GM21526 (cell line): ENCODE measurements around the gene GBP4.
A peak's percentile ranks its signal among the peaks of the same experiment; 100 is the strongest.
"Not testable (repeated sequence)": the region's sequence is repeated elsewhere in the genome, so short reads cannot be mapped to it uniquely, and the experiment has no call there.

Source experiments
- ATAC-seq: cut with Tn5 transposase; IDR thresholded peaks from one replicate; pipeline ENCODE4 v1.9.1; 2021; ENCODE audit warnings: moderate library complexity; ENCODE audit not compliant: unreplicated experiment, low FRiP score

Gene GBP4, protein sequence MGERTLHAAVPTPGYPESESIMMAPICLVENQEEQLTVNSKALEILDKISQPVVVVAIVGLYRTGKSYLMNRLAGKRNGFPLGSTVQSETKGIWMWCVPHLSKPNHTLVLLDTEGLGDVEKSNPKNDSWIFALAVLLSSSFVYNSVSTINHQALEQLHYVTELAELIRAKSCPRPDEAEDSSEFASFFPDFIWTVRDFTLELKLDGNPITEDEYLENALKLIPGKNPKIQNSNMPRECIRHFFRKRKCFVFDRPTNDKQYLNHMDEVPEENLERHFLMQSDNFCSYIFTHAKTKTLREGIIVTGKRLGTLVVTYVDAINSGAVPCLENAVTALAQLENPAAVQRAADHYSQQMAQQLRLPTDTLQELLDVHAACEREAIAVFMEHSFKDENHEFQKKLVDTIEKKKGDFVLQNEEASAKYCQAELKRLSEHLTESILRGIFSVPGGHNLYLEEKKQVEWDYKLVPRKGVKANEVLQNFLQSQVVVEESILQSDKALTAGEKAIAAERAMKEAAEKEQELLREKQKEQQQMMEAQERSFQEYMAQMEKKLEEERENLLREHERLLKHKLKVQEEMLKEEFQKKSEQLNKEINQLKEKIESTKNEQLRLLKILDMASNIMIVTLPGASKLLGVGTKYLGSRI

GRCh38 chr1:89198491-89199072 lies at the start of gene GBP4:
TSS of gene GBP4 (minus strand) at chr1:89198942. CDS start at chr1:89198834, 108 bp downstream.
- ATAC-seq = peak; percentile 47

DNA sequence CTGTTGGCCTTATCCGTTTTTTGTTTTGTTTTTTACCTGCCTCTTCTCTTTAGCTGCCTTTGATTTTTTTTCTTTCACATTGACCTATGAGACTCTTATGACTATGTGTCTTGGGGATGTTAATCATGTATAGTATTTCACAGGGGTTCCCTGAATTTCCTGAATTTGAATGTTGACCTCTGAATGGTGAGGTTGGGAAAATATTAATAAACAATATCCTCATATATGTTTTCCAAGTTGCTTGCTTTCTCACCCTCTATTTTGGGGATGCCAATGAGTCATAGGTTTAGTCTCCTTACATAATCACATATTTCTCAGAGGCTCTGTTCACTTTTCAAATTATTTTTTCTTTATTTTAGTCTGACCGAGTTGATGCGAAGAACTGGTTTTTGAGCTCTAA lies 44.3 kb upstream of the GBP4 start:
- no peak for ATAC-seq

GRCh38 chr1:89221341-89221740 lies 22.6 kb upstream of the GBP4 start:
- no peak for ATAC-seq

GRCh38 chr1:89219851-89220250 lies 21.1 kb upstream of the GBP4 start:
- not testable (repeated sequence) for ATAC-seq

DNA sequence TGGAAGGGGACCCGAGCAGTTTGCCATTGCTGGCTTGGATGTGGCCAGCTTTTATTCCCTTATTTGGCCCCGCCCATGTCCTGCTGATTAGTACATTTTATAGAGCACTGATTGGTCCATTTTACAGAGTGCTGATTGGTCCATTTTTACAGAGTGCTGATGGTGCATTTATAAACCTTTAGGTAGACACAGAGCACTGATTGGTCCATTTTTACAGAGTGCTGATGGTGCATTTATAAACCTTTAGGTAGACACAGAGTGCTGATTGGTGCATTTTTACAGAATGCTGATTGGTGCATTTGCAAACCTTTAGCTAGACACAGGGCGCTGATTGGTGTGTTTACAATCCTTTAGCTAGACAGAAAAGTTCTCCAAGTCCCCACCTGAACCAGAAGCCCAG lies 20.2 kb upstream of the GBP4 start:
- ATAC-seq = not testable (repeated sequence)

DNA sequence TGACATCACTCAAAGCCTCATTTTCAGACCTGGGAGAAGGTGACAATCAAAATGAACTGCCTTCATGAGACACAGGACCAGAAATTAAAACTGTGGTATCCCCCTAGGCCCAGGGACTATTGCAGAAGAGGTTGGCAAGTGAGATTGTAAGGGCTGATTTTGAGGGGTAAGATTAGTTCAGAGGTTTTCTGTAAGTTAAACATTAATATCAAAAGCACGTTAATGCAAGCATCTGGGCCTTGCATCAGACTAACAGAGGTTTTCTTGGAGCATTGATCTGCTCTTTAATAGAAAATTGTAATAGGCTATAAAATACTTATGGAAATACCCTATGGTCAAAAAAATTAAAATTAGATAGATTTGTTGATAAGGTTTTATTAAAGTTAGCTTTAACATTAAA lies 14.6 kb upstream of the GBP4 start:
- ATAC-seq = no peak

DNA sequence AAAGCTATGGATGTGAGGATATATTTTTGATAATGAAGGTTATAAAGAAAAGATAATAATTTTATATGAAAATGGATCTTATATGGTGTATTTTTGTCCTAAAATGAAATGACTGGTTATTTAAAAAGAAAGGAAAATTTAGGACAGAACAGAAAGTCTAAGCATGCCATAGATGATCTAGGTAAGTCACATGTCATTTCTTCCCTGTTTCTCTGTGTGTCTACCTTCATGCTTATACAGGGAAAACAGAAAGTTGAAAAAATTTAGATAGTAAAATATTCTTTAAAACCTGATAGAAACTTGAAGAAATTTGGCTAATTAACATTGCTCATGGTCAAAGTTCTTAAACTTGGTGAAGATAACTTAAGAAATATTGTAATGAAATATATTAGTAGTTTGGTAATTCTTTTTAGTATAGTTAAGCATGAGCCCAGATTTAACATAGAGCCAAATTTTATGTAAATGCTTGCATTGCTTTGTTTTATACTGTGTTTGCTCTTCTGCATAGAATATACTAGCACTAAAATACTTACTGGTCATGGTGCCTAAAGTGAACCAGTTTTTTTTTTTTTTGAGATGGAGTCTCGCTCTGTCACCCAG lies 12.4 kb upstream of the GBP4 start:
- no peak for ATAC-seq

DNA sequence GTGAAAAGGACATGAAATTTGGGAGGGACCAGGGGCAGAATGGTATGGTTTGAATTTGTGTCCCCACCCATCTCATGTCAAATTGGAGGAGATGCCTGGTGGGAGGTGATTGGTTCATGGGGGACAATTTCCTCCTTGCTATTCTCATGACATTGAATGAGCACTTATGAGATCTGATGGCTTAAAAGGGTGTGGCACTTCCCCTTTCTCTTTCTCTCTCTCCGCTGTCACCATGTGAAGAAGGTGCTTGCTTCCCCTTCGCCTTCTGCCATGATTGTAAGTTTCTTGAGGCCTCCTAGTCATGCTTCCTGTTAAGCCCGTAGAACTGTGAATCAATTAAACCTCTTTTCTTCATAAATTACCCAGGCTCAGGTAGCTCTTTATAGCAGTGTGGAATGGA lies 7.6 kb upstream of the GBP4 start:
- no peak for ATAC-seq

DNA sequence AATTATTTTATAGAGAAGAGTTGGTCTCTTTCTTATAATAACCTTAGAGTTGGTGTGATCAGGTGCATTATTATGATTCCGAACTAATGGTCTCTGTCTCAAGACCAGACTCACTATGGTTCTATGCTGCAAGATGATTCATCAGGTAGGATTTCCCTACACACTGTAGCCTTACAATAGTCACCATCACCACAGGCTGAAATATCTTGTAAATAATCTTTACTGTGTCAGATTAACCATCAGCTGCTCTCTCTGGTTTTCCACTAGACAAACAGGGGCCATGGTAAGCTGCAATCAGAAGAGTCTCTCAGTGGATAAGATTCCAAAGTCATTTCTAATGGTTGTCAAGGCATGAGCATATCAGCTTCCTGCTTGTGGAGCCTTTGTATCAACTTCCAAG lies 4.4 kb upstream of the GBP4 start:
- ATAC-seq = no peak

DNA sequence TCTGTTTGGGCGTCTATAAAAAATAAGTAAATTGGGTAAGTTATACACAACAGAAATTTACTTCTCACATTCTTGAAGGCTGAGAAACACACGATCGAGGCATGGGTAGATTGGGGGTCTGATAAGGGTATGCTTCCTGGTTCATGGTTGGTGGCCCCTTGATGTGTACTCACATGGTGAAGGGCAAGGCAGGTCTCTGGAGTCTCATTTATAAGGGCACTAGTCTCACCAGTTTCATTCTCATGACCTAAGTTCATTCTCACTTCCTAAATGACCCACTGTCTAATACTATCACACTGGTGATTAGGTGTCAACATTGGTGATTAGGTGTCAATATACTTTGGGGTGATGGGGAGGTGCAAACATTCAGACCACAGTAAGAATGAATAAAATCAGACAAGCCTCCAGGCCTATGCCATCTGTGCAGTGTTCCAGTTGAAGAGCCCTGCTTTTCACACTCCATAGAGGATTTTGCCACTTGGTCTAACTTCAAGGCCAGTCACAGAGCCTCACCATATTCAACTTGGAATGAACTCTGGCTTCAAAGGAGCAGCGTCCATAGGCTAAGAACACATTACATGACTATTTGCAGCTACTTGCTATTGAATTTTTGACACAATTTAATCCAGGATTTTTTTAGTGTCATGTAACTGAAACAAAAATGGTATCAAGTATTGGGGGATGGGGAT lies 2.5 kb upstream of the GBP4 start:
- ATAC-seq = peak; percentile 77

DNA sequence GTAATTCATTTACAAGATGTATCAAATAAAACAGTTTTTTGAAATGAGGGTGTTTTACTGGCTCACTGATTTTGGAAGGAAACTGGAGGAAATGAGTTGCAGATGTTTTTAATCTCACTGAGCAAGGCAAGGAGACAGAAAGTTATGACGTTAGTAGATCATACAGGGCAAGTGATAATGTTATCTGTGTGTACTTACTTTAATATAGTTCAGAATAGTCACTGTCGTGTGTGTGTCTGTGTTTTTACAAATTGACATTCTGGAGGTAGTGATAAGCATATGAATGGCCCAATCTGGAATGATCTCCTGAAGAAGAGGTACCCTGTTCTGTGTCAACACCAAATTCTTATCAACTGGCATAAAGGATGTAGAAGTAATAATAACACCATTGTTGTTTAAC lies 1.9 kb upstream of the GBP4 start:
- no peak for ATAC-seq

GRCh38 chr1:89199525-89200031 lies 836 bp upstream of the GBP4 start:
- ATAC-seq = no peak

DNA sequence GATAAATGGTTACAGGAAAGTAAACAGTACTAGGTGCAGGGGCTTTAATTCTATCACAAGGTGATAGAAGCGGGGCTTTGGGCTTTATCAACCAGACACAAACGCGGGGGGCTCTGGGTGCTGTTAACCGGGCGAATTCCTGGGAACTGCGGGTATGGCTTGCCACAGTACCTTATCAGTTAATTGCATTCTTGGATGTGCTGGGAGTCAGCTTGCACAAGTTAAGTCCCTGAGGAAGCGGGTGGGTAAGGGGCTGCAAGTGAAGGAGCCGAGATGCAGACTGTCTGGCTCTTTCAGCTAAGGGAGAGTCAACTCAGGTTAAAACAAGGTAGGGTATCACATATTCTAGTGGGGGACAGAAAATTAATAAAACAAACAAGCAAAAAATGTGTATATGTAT lies 661 bp downstream of the GBP4 start:
- no peak for ATAC-seq

DNA sequence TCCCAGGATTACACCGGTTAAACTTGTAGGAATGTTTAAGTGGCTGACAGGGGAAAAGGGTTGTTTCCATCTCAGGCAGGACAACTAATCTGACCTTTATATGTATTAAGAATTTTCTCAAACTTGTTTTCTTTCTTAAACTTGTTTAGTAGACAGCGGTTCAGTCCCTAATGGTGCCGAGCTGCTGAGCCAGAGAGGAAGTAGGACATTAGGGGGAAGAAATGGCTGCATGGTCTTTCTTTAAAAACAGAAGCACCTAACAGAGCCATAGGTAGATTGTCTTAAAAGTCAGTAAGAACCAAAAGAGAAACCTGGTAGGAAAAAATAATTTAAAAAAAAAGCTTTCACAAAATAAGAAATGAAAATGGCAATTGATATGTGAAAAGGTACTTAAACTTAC lies 3.3 kb downstream of the GBP4 start:
- no peak for ATAC-seq

- ATAC-seq = no peak
Measured at GRCh38 chr1:89191314-89191713, 7.4 kb downstream of the GBP4 start.

- ATAC-seq = no peak
Measured at GRCh38 chr1:89190017-89190416, 8.7 kb downstream of the GBP4 start.

- no peak for ATAC-seq
Measured at GRCh38 chr1:89179343-89179742, 19.4 kb downstream of the GBP4 start.

GRCh38 chr1:89176971-89177370 lies 21.8 kb downstream of the GBP4 start:
- no peak for ATAC-seq

DNA sequence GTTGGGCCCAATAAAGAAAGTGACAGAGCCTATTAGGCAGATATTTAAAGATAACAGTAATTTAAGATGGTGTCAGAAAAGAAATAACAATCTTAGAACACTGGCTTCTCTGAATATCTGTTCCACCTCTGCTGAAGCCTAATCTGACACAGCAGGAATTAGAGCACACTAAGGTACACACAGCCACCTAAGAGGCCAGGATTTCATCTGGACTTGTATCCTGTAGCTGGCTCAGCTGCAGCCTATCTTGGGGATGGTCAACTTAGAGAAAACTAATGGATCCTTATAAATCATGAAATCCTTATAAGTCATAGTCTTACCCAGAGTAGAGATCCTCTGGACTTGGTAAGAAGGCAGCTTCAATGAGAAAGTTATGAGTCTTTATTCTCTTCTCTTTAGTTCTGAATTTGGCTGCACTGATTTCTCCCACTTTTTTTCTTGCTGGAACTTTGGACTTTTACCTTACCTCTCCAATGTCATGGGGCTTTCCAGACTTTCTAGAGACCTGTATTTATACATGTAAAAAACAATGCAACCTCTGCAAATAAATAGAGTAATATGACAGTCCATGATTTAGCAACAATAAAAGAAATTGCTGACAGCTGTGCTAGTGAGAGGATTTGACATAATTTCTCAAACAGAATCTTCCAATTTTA lies 23.0 kb downstream of the GBP4 start, which contains the start of gene GBP7:
Gene GBP7, minus strand, starts transcription at position 403 of the 656 bp plus-strand sequence. CDS start 4,068 bp downstream, outside the sequence.
- no peak for ATAC-seq

- ATAC-seq = no peak
Measured at GRCh38 chr1:89174491-89174890, 24.3 kb downstream of the GBP4 start.
